T47D (cell line): ENCODE data around the gene ZRSR2.

ENCODE experiments used
- DNase-seq, 2 experiments: peaks; one replicate each; pipeline versions ENCODE4 v3.0.0 to v3.0.0-alpha.2; 2011 to 2012; ENCODE audit warnings: low read depth in 1 of 2, low spot score in 1 of 2
- JUND ChIP-seq: IDR thresholded peaks from 2 replicates; pipeline ENCODE4 v1.6.1; 2012; ENCODE audit warnings: low read depth
- in situ Hi-C: cut with HindIII; loops from 2 replicates; pipeline ENCODE4 v1.10.0; 2016; ENCODE audit warnings: low sequenced_read_pairs, low pct_unique_long_range_greater_than_20kb

The ZRSR2 gene

GRCh38 chrX:15843960-15844359 lies 53.7 kb downstream of the ZRSR2 start:
- no peak for DNase-seq
- in situ Hi-C loops: no loop called here
- TF ChIP-seq JUND: no peak

- in situ Hi-C loops: no loop called here
- no peak for TF ChIP-seq JUND
- no peak for DNase-seq
These were observed 58.3 kb downstream of the ZRSR2 start for GRCh38 chrX:15848576-15848975.

- in situ Hi-C loops: no loop called here
- TF ChIP-seq JUND: no peak
- peak in 1 of 2 experiments; percentile 26 for DNase-seq
These were observed 59.3 kb downstream of the ZRSR2 start for GRCh38 chrX:15849555-15849954.

- in situ Hi-C loops: no loop called here
- DNase-seq: no peak
- TF ChIP-seq JUND: no peak
These were observed 63.3 kb downstream of the ZRSR2 start for GRCh38 chrX:15853586-15854079.

- in situ Hi-C loops: no loop called here
- DNase-seq: peak; percentile 18 to 66
- no peak for TF ChIP-seq JUND
These were observed 63.9 kb downstream of the ZRSR2 start for GRCh38 chrX:15854080-15854655.

- DNase-seq: peak; percentile 82 to 97
- no peak for TF ChIP-seq JUND
- in situ Hi-C loops: no loop called here
These were observed 64.7 kb downstream of the ZRSR2 start, which contains the start of gene AP1S2 for GRCh38 chrX:15854712-15855567. Gene AP1S2 (minus strand): TSS chrX:15854813. CDS start chrX:15852524, 2,289 bp downstream.

GRCh38 chrX:15855568-15856221 lies 65.4 kb downstream of the ZRSR2 start:
- no peak for TF ChIP-seq JUND
- in situ Hi-C loops: no loop called here
- DNase-seq: no peak

- DNase-seq: no peak
- TF ChIP-seq JUND: no peak
- in situ Hi-C loops: no loop called here
These were observed 65.9 kb downstream of the ZRSR2 start for GRCh38 chrX:15856222-15856587.

- in situ Hi-C loops: no loop called here
- TF ChIP-seq JUND: no peak
- no peak for DNase-seq
These were observed 66.4 kb downstream of the ZRSR2 start for GRCh38 chrX:15856636-15857035.

- DNase-seq: no peak
- in situ Hi-C loops: no loop called here
- TF ChIP-seq JUND: no peak
These were observed 67.8 kb downstream of the ZRSR2 start for GRCh38 chrX:15858051-15858450.

- no peak for DNase-seq
- TF ChIP-seq JUND: no peak
- in situ Hi-C loops: no loop called here
These were observed 70.6 kb downstream of the ZRSR2 start for GRCh38 chrX:15860921-15861320.

GRCh38 chrX:15864023-15864422 lies 73.7 kb downstream of the ZRSR2 start:
- TF ChIP-seq JUND: no peak
- in situ Hi-C loops: no loop called here
- DNase-seq: no peak

- in situ Hi-C loops: no loop called here
- no peak for TF ChIP-seq JUND
- no peak for DNase-seq
These were observed 74.3 kb downstream of the ZRSR2 start for GRCh38 chrX:15864629-15865028.
